ENCODE results near the gene PRR11.
"Not testable (repeated sequence)": the region's sequence is repeated elsewhere in the genome, so short reads cannot be mapped to it uniquely, and the experiment has no call there.

PRR11 gene

GRCh38 chr17:59220328-59221158 is 65.0 kb downstream of the PRR11 start, which contains the start of gene GDPD1:
Gene GDPD1 (plus strand): TSS chr17:59220511. CDS start chr17:59220610, 99 bp downstream.
- DNase-seq (ENCODE audit: low spot score) = peak; percentile 97

- no peak for DNase-seq (ENCODE audit: low spot score)
Measured at GRCh38 chr17:59221159-59221847, 65.8 kb downstream of the PRR11 start.

GRCh38 chr17:59223813-59224212 is 68.3 kb downstream of the PRR11 start:
- DNase-seq (ENCODE audit: low spot score) = no peak

DNA sequence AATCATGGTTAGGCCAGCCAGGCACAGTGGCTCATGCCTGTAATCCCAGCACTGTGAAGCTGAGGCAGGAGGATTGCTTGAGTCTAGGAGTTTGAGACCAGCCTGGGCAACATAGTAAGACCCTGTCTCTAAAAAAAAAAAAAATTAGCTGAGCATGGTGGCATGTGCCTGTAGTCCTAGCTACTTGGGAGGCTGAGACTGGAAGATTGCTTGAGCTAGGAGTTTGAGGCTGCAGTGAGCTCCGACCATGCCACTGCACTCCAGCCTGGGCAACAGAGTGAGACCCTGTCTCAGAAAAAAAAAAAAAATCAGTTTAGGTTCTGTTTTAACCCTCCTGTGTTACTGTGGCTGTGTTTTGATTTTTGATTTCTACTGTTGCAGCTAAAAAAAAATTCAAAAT is 73.0 kb downstream of the PRR11 start:
- DNase-seq (ENCODE audit: low spot score) = not testable (repeated sequence)

GRCh38 chr17:59230764-59231163 is 75.2 kb downstream of the PRR11 start:
- no peak for DNase-seq (ENCODE audit: low spot score)

- DNase-seq (ENCODE audit: low spot score) = no peak
Measured at GRCh38 chr17:59234631-59235030, 79.1 kb downstream of the PRR11 start.

DNA sequence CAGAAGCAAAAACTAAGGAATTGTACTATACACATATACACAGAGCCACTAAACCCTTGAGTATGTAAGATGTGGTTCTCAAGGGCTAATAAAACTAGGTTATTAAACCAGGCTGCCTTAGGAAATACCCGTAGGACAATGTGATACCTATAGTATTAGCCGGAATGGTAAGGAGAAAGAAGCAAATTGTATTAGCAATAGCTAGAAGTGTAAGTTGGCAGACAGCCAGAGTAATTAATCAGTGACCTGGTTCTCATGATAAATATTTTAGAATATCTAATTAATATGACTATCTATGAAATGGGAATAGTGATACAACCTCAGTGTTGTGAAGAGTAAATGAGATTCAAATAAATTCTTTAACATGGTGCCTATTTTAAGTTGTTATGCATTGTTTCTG is 83.4 kb downstream of the PRR11 start:
- no peak for DNase-seq (ENCODE audit: low spot score)

DNA sequence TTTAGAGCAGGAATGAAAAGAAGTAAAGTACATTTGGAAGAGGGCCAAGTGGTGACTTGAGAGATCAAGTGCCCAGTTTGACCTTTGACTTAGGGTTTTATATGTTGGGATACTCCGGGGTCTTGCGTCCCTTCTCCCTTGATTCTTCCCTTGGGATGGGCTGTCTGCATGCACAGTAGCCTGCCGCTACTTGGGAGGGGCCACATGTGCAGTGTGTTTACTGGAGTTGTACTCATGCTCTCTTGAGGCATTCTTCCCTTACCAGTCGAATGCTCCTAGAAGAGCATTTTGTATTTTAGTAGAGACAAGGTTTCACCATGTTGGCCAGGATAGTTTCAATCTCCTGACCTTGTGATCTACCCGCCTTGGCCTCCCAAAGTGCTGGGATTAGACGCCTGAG is 88.5 kb downstream of the PRR11 start:
- DNase-seq (ENCODE audit: low spot score) = no peak

All from NAMALWA (cell line).